ENCODE data around the gene FNIP1.
"Not testable (repeated sequence)": the region's sequence is repeated elsewhere in the genome, so short reads cannot be mapped to it uniquely, and the experiment has no call there.

Gene FNIP1

DNA sequence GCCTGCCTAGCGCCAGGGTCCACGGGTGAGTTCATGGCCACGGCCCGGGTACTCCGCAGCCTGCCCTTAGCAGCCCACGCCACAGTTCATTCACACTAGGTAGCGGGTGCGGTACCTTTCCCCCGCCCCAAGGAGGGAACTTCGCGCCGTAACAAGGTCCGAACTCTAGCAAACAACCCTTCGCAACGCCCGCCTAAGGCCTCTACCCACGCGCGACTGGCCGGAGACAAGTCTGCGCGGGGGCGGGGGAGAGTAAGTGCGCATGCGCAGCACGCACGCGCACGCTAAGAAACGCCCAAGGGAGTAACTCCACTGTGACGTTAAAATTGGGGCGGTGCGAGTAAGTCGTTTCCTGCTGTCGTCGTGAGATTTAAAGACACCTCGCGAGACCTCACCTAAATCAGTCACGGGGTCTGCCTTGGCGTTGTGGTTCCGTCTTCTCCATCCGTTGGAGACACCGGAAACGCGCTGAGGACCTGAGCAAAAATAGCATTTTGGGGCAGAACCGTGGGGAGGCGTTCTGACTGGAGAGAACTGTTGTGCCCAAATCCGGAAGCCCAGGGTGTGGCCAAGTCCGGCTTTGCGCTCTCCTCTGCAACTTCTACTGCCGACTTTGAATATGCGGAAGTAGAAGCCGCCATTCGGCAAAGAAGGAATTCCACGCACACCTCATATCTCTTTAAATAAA, 161.7 kb downstream of the FNIP1 start, which contains the start of gene RAPGEF6:
TSS of gene RAPGEF6 (minus strand) at position 234 of the 688 bp plus-strand sequence. CDS start at position 35, 199 bp downstream.
- peak; percentile 99 for DNase-seq

DNA sequence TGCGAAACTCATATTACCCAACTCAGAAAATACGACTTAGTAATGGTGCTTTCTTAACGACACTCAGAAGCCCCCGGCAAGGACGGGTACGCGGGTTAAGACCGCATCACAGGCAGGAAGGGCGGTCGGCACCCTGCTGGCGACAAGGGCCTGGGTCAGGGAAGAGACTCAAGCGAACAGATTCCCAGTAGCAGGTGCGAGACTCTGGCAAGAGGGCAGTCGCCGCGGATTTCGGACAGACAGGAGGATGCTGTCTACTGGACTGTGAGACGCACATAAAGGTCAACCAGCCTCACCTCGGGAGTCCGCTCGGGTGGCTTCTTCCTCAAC, 162.2 kb downstream of the FNIP1 start:
- DNase-seq: peak; percentile 76

GRCh38 chr5:131634238-131634637, 162.6 kb downstream of the FNIP1 start:
- no peak for DNase-seq

- no peak for DNase-seq
These were observed 163.0 kb downstream of the FNIP1 start for GRCh38 chr5:131633830-131634229.

DNA sequence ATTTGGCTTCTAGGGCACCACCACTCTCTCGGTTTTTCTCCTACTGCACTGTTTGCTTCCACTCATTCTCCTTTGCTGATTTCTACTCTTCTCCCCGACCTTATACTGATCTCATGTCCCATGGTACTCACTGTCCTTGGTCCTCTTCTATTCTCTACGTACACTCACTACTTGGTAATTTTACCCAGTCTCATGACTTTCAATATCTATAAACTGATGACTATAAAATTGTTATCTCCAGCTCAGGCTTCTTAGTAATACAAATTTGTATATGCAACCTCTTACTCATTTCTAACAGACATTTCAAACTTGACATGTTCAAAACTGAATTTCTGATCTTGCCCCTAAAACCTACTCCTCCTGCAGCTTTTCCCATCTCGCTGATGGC, 165.9 kb downstream of the FNIP1 start:
- no peak for DNase-seq

DNA sequence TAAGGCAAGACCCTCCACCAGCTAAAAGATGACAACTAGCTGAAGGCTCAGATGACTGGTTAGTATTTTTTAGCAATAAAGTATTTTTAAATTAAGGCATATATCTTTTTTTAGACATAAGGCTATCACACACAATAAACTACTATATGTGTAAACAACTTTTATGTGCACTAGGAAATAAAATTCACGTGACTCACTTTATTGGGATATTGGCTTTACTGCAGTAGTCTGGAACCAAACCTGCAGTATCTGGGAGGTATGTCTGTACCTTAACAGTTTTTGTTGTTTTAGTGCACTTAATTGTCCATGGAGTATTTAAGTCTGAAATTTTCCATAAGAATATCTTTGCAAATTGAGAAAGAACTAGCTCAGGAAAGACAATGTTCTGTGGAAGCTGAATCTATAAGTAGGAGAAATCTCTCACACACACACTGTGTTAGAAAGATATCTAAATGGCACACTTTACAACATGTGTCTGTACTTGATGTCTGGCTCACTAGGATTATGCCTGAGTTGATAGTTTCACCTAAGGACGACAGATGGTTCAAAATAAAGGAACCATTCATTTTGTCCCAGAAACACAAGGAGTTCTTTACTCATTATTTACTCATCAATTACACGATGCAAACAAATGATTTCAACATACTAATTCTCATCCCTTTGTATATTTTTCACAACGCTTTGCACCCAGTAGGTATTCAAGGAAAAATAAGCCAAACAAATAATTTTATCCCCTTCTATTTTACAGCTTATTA, 166.4 kb downstream of the FNIP1 start:
- DNase-seq: no peak

DNA sequence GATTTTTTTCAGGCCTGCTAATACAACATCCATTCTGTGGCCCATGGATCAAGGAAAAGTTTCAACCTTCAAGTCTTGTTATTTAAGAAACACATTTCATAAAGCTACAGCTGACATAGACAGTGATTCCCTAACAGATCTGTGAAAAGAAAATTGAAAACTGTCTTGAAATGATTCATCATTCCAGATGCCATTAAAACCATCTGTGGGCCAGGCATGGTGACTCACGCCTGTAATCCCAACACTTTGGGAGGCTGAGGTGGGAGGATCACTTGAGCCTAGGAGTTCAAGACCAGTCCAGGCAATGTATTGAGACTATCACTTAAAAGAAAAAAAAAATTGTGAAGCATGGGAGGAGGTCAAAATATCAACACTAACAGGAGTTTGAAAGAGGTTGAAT, 167.8 kb downstream of the FNIP1 start:
- no peak for DNase-seq

DNA sequence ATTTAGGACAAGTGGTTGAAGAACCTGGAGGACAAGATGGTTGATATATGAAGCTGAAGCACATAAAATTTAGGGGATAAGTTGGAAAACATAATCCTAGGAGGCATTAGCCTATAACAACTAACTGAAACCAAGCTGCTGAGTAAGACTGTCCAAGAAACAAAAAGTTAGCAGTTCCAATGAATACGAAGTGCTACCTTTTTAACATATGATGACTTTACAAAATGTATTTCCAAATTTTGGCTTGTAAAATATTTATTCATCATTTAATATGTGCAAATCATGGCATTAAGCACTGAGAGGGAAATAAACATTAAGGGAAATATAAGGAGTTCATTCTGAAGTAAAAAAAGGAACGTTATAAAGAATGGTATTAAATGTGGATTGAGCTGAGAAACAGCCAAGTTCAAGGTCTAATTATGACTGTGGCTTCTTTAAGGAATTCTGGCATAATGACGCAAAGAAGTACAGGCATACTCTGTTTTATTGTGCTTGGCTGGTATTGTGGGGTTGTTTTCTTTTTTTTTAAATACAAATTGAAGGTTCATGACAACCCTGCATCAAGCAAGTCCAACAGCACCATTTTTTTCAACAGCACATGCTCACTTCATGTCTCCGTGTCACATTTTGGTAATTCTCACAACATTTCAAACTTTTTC, 169.5 kb downstream of the FNIP1 start:
- no peak for DNase-seq

DNA sequence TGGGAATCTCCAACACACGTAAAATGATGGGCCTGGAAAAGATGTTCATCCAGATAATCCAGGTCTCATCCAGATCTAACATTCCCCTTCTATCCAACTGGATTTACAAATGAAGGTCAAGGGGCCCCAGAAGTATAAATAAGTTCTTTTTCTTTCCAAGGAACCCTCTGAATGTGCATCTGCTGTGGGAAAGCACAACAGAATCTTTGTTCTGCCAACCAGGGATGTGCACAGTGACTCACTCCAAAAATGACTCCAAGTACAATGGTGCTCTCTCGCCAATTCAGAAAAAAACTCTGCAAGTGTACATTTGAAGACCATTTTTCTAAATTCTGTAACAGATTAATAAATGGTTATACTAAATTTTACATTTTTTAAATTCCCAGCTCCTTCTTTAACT, 174.2 kb downstream of the FNIP1 start:
- no peak for DNase-seq

- not testable (repeated sequence) for DNase-seq
These were observed 175.7 kb downstream of the FNIP1 start for GRCh38 chr5:131621164-131621563.

- no peak for DNase-seq
These were observed 177.7 kb downstream of the FNIP1 start for GRCh38 chr5:131619102-131619501.

- DNase-seq: no peak
These were observed 179.5 kb downstream of the FNIP1 start for GRCh38 chr5:131617140-131617822.

DNA sequence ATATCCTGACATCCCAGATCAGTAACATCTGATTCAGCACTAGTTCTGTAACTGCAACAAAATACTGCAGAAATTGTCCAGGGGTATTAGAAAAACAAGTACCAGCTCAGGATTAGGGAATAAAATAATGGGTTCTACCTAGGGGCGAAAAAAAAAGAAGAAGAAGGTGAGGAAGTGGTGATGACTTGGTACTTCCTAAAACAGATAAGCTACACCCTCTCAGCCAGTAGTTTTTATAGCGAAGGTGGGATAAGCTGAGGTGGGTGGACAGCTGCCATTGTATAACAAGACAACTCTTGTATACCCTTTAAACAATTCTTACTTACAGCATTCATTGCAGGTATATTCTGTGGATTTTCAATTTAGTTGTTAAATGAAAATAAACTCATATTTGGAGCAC, 180.9 kb downstream of the FNIP1 start:
- DNase-seq: no peak

GRCh38 chr5:131613423-131613822, 183.4 kb downstream of the FNIP1 start:
- no peak for DNase-seq

DNA sequence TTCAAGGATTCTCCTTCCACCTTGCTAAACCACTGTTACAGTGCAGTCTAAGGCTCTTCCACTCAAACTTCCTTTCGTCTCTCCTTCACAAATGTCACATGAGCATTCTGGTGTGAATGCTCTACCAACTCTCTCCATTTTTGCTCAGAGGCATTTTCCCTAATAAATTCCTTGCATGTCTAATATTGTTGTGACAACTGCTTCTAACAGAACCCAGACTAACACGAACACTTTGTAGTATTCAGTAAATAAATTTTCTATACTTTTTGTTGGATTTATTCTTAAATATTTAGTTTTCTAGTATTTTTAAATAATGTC, 185.8 kb downstream of the FNIP1 start:
- no peak for DNase-seq

- DNase-seq: no peak
These were observed 186.4 kb downstream of the FNIP1 start for GRCh38 chr5:131610198-131611063.

DNA sequence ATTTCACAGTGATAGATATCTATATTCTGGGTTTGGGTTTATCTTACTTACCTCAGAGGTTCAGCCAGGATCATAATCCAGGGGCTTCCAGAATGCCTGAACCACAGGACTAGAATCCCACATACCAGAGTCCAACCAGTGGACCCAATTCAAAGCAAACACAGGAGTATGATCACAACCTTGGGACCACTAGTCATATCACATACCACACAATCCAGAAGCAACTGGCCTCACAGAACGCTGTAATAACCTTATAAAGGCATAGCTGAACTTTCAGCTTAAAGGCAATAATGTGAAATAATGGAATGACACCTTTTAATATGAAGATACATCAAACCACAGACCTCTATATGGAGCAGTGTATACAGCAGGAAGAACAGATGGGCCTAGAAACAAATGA, 187.0 kb downstream of the FNIP1 start:
- no peak for DNase-seq

DNA sequence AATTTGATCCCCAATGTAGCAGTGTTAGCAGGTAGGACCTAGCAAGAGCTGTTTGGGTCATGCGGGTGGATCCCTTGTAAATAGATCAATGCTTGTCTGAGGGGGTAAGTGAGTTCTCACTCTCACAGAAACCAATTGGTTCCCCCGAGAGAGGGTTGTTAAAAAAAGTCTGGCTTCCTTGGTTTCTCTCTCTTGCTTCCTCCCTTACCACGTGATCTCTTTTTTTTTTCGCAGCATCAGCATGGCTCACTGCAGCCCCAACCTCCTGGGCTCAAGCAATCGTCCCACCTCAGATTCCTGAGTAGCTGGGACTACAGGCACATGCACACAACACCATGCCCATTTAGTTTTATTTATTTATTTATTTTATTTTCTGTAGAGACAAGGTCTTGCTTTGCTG, 188.2 kb downstream of the FNIP1 start:
- no peak for DNase-seq

DNA sequence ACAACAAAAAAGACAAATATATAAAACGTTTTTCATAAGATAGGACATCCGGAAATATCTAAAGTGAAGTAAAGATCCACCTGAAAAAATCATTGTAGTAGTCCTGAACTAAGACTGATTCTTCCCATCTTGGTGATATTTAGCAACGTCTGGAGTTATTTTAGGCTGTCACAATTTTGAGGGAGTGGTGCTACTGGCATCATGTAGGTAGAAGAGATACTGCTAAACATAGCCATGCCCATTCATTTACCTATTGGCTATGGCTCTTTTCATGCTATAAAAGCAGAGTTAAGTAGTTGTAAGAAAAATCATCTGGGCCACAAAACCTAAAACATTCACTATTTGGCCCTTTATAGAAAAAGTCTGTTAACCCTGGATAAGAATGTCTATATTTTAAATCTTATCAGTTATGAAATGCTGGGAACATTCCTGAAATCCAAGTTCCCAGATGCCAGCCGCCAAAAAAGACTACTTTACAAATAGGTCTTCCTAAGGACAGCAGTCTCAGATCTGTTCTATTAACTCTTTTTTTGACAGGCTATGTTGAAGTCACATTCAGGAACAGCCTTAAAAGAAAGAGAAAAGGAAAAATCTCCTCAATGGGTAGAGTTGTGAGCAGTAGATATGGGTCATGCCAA, 188.8 kb downstream of the FNIP1 start:
- DNase-seq: no peak

- no peak for DNase-seq
These were observed 189.4 kb downstream of the FNIP1 start for GRCh38 chr5:131607418-131607817.

DNA sequence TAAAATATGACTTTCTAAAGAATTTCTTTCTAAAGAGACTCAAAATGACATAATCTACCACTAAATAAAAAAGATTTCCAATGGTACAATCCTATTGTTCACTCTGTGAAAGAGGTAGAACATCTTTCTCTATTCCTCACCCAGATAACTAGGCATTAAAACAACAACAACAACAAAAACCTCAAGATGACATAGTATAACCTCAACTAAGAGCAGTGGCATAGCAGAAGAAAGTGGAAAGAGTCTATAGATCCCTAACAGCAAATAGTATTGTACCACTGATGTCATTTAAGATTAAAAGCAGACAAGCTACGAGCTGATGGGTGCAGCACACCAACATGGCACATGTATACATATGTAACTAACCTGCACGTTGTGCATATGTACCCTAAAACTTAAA, 191.7 kb downstream of the FNIP1 start:
- no peak for DNase-seq

Data from CD4-positive, alpha-beta T cell treated with Interleukin-10 for 1 hour (primary cell).